Measurements from ENCODE around the gene ATG16L1.

The ATG16L1 gene

DNA sequence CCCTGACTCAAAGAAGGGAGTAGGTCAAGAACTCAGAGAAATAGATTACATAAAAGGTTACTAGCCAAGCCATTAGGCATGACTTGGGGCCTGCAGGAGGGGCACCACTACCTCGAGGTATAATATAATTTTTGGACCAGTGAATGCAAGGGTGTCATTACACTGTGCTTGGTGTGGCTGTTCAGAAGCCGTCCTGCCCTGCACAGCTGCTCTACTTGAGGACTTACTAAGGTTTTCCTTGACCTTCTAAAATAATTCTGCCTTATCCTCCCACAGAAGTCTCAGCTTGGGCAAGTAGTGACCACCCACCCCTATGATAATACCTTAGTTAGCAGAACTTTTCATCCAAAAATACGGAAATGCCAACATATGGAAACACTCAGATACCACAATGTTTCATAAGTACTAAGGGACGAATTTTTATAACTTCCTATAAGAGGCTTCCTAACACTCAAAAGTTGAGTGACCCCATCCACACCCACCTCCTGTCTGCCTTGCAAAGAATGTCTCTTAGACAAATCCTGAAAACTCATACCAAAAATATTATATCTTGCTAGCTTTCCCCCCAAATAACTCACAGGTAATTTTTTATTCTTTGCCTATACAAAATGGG lies 17.7 kb upstream of the ATG16L1 start (continued):
- TF ChIP-seq ZNF214 (tag by site-specific recombination; IDR thresholded peaks at IDR 0.05; ENCODE audit: borderline replicate concordance) (no peak), ZNF785 (tag by site-specific recombination; IDR thresholded peaks at IDR 0.05) (no peak), REPIN1 (tag by site-specific recombination; IDR thresholded peaks at IDR 0.05; ENCODE audit: low read depth) (no peak), ZNF341 (tag by site-specific recombination; IDR thresholded peaks at IDR 0.05; ENCODE audit: low read depth) (no peak), ZNF311 (tag by site-specific recombination; IDR thresholded peaks at IDR 0.05; ENCODE audit: borderline replicate concordance) (no peak), ZNF184 (tag by site-specific recombination; IDR thresholded peaks at IDR 0.05) (no peak), ZNF791 (tag by site-specific recombination; IDR thresholded peaks at IDR 0.05) (no peak), ZNF16 (tag by site-specific recombination; IDR thresholded peaks at IDR 0.05; ENCODE audit: low read depth) (no peak)
- TF ChIP-seq, protein P1, sequence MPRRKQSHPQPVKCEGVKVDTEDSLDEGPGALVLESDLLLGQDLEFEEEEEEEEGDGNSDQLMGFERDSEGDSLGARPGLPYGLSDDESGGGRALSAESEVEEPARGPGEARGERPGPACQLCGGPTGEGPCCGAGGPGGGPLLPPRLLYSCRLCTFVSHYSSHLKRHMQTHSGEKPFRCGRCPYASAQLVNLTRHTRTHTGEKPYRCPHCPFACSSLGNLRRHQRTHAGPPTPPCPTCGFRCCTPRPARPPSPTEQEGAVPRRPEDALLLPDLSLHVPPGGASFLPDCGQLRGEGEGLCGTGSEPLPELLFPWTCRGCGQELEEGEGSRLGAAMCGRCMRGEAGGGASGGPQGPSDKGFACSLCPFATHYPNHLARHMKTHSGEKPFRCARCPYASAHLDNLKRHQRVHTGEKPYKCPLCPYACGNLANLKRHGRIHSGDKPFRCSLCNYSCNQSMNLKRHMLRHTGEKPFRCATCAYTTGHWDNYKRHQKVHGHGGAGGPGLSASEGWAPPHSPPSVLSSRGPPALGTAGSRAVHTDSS (tag by site-specific recombination; IDR thresholded peaks at IDR 0.05) = no peak
- TF ChIP-seq, protein P2, sequence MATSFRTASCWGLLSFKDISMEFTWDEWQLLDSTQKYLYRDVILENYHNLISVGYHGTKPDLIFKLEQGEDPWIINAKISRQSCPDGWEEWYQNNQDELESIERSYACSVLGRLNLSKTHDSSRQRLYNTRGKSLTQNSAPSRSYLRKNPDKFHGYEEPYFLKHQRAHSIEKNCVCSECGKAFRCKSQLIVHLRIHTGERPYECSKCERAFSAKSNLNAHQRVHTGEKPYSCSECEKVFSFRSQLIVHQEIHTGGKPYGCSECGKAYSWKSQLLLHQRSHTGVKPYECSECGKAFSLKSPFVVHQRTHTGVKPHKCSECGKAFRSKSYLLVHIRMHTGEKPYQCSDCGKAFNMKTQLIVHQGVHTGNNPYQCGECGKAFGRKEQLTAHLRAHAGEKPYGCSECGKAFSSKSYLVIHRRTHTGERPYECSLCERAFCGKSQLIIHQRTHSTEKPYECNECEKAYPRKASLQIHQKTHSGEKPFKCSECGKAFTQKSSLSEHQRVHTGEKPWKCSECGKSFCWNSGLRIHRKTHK (tag by site-specific recombination; IDR thresholded peaks at IDR 0.05) = no peak

DNA sequence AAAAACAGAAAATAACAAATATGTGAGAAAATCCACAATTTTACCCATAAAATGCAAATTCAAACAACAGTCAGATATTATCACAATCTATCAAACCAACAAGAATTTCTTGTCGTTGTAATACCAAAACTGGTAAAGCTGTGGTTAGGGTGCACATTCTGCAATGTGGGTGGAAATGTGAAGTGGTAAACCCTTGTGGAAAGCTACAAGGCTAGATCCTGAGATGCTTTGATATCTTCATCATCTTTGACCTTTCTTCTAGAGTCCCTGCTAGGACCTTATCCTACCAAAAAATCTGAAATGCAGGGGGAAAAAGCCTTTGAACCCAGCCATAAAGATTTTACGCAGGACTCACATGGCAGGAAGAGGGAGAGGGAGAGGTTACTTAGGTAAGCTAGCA lies 17.2 kb upstream of the ATG16L1 start:
- no peak overlapping the region for H3K27ac ChIP-seq (ENCODE audit: extremely low read depth, low read depth, low read length)
- POLR2A ChIA-PET = no interaction called here
- TF ChIP-seq, protein P3, sequence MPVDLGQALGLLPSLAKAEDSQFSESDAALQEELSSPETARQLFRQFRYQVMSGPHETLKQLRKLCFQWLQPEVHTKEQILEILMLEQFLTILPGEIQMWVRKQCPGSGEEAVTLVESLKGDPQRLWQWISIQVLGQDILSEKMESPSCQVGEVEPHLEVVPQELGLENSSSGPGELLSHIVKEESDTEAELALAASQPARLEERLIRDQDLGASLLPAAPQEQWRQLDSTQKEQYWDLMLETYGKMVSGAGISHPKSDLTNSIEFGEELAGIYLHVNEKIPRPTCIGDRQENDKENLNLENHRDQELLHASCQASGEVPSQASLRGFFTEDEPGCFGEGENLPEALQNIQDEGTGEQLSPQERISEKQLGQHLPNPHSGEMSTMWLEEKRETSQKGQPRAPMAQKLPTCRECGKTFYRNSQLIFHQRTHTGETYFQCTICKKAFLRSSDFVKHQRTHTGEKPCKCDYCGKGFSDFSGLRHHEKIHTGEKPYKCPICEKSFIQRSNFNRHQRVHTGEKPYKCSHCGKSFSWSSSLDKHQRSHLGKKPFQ (tag by site-specific recombination; IDR thresholded peaks at IDR 0.05) = no peak
- TF ChIP-seq, protein P4, sequence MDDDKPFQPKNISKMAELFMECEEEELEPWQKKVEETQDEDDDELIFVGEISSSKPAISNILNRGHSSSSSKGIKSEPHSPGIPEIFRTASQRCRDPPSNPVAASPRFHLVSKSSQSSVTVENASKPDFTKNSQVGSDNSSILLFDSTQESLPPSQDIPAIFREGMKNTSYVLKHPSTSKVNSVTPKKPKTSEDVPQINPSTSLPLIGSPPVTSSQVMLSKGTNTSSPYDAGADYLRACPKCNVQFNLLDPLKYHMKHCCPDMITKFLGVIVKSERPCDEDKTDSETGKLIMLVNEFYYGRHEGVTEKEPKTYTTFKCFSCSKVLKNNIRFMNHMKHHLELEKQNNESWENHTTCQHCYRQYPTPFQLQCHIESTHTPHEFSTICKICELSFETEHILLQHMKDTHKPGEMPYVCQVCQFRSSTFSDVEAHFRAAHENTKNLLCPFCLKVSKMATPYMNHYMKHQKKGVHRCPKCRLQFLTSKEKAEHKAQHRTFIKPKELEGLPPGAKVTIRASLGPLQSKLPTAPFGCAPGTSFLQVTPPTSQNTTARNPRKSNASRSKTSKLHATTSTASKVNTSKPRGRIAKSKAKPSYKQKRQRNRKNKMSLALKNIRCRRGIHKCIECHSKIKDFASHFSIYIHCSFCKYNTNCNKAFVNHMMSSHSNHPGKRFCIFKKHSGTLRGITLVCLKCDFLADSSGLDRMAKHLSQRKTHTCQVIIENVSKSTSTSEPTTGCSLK (tag by site-specific recombination; IDR thresholded peaks at IDR 0.05) = no peak
- TF ChIP-seq SALL2 (tag by site-specific recombination; IDR thresholded peaks at IDR 0.05; ENCODE audit: borderline replicate concordance) = no peak
- no peak for TF ChIP-seq ZNF664 (tag by site-specific recombination; IDR thresholded peaks at IDR 0.05)
- no peak for TF ChIP-seq SCRT2 (tag by site-specific recombination; IDR thresholded peaks at IDR 0.05)
- no peak for TF ChIP-seq KLF9 (tag by site-specific recombination; IDR thresholded peaks at IDR 0.05; ENCODE audit: low read depth)
- TF ChIP-seq ZNF416 (tag by site-specific recombination; IDR thresholded peaks at IDR 0.05) = no peak
- no peak for TF ChIP-seq ZNF768 (tag by site-specific recombination; IDR thresholded peaks at IDR 0.05)
- no peak for TF ChIP-seq ZNF785 (tag by site-specific recombination; IDR thresholded peaks at IDR 0.05)
- TF ChIP-seq, protein P1 (tag by site-specific recombination; IDR thresholded peaks at IDR 0.05) = no peak
- TF ChIP-seq ZNF660 (tag by site-specific recombination; IDR thresholded peaks at IDR 0.05) = no peak
- TF ChIP-seq, protein P5, sequence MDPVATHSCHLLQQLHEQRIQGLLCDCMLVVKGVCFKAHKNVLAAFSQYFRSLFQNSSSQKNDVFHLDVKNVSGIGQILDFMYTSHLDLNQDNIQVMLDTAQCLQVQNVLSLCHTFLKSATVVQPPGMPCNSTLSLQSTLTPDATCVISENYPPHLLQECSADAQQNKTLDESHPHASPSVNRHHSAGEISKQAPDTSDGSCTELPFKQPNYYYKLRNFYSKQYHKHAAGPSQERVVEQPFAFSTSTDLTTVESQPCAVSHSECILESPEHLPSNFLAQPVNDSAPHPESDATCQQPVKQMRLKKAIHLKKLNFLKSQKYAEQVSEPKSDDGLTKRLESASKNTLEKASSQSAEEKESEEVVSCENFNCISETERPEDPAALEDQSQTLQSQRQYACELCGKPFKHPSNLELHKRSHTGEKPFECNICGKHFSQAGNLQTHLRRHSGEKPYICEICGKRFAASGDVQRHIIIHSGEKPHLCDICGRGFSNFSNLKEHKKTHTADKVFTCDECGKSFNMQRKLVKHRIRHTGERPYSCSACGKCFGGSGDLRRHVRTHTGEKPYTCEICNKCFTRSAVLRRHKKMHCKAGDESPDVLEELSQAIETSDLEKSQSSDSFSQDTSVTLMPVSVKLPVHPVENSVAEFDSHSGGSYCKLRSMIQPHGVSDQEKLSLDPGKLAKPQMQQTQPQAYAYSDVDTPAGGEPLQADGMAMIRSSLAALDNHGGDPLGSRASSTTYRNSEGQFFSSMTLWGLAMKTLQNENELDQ (tag by site-specific recombination; IDR thresholded peaks at IDR 0.05; ENCODE audit: low read depth) = no peak
- TF ChIP-seq ZFP3 (tag by site-specific recombination; IDR thresholded peaks at IDR 0.05; ENCODE audit: low read depth) = no peak
- TF ChIP-seq ZNF174 (tag by site-specific recombination; IDR thresholded peaks at IDR 0.05) = no peak
- TF ChIP-seq, protein P6, sequence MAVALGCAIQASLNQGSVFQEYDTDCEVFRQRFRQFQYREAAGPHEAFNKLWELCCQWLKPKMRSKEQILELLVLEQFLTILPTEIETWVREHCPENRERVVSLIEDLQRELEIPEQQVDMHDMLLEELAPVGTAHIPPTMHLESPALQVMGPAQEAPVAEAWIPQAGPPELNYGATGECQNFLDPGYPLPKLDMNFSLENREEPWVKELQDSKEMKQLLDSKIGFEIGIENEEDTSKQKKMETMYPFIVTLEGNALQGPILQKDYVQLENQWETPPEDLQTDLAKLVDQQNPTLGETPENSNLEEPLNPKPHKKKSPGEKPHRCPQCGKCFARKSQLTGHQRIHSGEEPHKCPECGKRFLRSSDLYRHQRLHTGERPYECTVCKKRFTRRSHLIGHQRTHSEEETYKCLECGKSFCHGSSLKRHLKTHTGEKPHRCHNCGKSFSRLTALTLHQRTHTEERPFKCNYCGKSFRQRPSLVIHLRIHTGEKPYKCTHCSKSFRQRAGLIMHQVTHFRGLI (tag by site-specific recombination; IDR thresholded peaks at IDR 0.05) = no peak
- TF ChIP-seq ZNF610 (tag by site-specific recombination; IDR thresholded peaks at IDR 0.05; ENCODE audit: borderline replicate concordance) = no peak

More for the DNA sequence above, 17.2 kb upstream of the ATG16L1 start:
- Histone ChIP-seq H3K4me3 (ENCODE audit: low read depth, low read length) (no peak overlapping the region), H3K9me3 (ENCODE audit: control insufficient read depth, insufficient read depth, low read depth, low read length) (no peaks in the 10 kb centered on the region), H3K36me3 (ENCODE audit: control insufficient read depth in 2 of 2, insufficient read depth in 1 of 2, low read length in 2 of 2) (no peaks in the 10 kb centered on the region), H3K4me1 (ENCODE audit: control insufficient read depth, insufficient read depth, low read length) (no peaks in the 10 kb centered on the region)
- CTCF ChIA-PET = interaction anchor here (0.6 to 0.9 kb wide), 2 partner anchors 17 to 208 kb away, joined by 3 to 4 read pairs; no protein-coding TSS in a partner anchor

Measured in HEK293 (cell line).